Measurements from ENCODE around the gene PTPRU. TPM values are rescaled to one million over a fixed set of nuclear protein-coding genes. Genes with fewer than 3 reads are reported as not detected.

The PTPRU gene
- total RNA-seq, 1 donor from 2014 or later: 0.24 TPM

GRCh38 chr1:29360768-29361167, 124.4 kb downstream of the PTPRU start:
- DNase-seq (no peak), ATAC-seq (ENCODE audit: low read depth) (no peak)
- no peak overlapping the region for H3K4me3 Mint-ChIP-seq
- H3K27me3 Mint-ChIP-seq: peaks cover 22% of the 10 kb centered on the region
- no peaks in the 10 kb centered on the region for H3K4me1 Mint-ChIP-seq
- ChIA-PET CTCF (no interaction called here), POLR2A (no interaction called here)
- TF ChIP-seq CTCF (IDR thresholded peaks at IDR 0.05): no peak
- H3K9me3 Mint-ChIP-seq: no peaks in the 10 kb centered on the region
- intact Hi-C loops (cut with micrococcal nuclease): no loop called here
- no peaks in the 10 kb centered on the region for H3K36me3 Mint-ChIP-seq (ENCODE audit: low read depth)
- H3K27ac Mint-ChIP-seq: no peak overlapping the region

GRCh38 chr1:29361686-29362085, 125.4 kb downstream of the PTPRU start:
- Mint-ChIP-seq H3K4me3 (no peak overlapping the region), H3K36me3 (ENCODE audit: low read depth) (no peaks in the 10 kb centered on the region), H3K27me3 (peaks cover 28% of the 10 kb centered on the region), H3K4me1 (no peaks in the 10 kb centered on the region), H3K9me3 (no peaks in the 10 kb centered on the region), H3K27ac (no peak overlapping the region)
- ATAC-seq (ENCODE audit: low read depth) (no peak), DNase-seq (no peak)
- ChIA-PET CTCF (no interaction called here), POLR2A (no interaction called here)
- TF ChIP-seq CTCF (IDR thresholded peaks at IDR 0.05): no peak
- intact Hi-C loops (cut with micrococcal nuclease): no loop called here

DNA sequence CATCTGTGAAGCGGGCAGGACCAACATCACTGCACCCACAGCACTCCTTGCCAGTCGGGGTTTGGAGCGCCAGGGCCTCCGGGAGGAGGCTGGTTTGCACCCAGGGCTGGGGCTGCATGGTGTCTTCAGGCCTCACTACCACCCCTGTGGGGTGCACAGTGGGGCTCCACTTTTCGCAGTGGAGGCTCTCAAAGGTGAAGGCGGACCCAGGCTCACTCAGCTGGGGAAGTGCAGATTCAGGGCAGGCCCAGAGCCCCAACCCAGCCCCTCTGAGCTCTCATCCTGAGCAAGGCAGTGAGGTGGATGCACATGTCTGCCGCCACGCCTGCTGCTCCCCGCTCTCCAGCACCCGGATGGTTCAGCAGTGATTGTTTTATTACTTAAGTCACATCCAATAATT, 125.8 kb downstream of the PTPRU start:
- no peak for DNase-seq
- H3K27me3 Mint-ChIP-seq: peaks cover 28% of the 10 kb centered on the region
- intact Hi-C loops (cut with micrococcal nuclease): no loop called here
- no peak for ATAC-seq (ENCODE audit: low read depth)
- CTCF ChIA-PET: no interaction called here
- H3K9me3 Mint-ChIP-seq: no peaks in the 10 kb centered on the region
- H3K27ac Mint-ChIP-seq: no peak overlapping the region
- no peak overlapping the region for H3K4me3 Mint-ChIP-seq
- POLR2A ChIA-PET: no interaction called here
- H3K36me3 Mint-ChIP-seq (ENCODE audit: low read depth): no peaks in the 10 kb centered on the region
- no peaks in the 10 kb centered on the region for H3K4me1 Mint-ChIP-seq
- no peak for TF ChIP-seq CTCF (IDR thresholded peaks at IDR 0.05)

DNA sequence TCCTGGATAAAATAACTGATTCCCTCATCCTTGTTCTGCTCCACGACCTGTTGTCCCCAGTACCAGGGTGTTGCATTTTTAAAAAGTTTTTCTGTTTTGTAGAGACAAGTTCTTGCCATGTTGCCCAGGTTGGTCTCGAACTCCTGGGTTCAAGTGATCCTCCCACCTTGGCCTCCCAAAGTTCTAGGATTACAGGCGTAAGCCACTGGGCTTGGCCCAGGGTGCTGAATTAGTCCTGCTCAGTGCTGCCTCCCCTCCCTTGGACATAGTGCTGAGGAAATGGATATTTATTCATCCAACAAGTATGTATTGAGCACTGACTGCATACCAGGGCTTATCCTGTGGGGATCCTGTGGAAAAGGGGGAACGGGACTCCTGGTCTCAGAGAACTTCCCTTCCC, 126.4 kb downstream of the PTPRU start:
- CTCF ChIA-PET: no interaction called here
- intact Hi-C loops (cut with micrococcal nuclease): no loop called here
- peaks cover under 1% of the 10 kb centered on the region for H3K9me3 Mint-ChIP-seq
- DNase-seq: no peak
- POLR2A ChIA-PET: no interaction called here
- H3K27me3 Mint-ChIP-seq: peaks cover 25% of the 10 kb centered on the region
- TF ChIP-seq CTCF (IDR thresholded peaks at IDR 0.05): no peak
- ATAC-seq (ENCODE audit: low read depth): no peak
- H3K27ac Mint-ChIP-seq: no peak overlapping the region
- H3K4me1 Mint-ChIP-seq: no peaks in the 10 kb centered on the region
- no peak overlapping the region for H3K4me3 Mint-ChIP-seq
- no peaks in the 10 kb centered on the region for H3K36me3 Mint-ChIP-seq (ENCODE audit: low read depth)

DNA sequence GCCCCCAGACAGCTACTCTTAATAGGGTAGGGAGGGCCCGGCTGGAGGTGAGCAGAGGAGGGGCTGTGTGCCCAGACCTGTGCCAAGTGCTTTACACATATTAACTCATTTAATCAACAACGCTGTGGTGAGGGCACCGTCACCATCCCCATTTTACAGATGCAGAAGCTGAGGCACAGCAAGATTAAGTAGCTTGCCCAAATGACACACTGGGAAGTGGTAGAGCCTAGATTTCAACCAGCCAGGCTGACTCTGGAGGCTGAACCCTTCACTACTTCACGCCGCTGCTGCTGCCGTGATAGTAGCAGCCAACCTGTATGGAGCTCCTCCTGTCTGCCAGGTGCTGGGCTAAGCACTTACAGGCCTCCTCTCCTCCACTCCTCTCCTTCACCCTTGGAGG, 127.2 kb downstream of the PTPRU start:
- CTCF ChIA-PET: no interaction called here
- Mint-ChIP-seq H3K4me3 (no peak overlapping the region), H3K4me1 (no peaks in the 10 kb centered on the region), H3K36me3 (ENCODE audit: low read depth) (no peaks in the 10 kb centered on the region), H3K27ac (no peak overlapping the region), H3K9me3 (peaks cover 8% of the 10 kb centered on the region), H3K27me3 (peaks cover 23% of the 10 kb centered on the region)
- TF ChIP-seq CTCF (IDR thresholded peaks at IDR 0.05): no peak
- POLR2A ChIA-PET: no interaction called here
- intact Hi-C loops (cut with micrococcal nuclease): no loop called here
- DNase-seq: no peak
- no peak for ATAC-seq (ENCODE audit: low read depth)

Measured in activated B cell treated with CpG ODN at 0.5 μM for 24 hours (primary cell).